ENCODE measurements around the gene SCYL1.

SCYL1 gene

GRCh38 chr11:65545853-65546216, 21.0 kb downstream of the SCYL1 start:
- no peaks in the 10 kb centered on the region for H3K9me3 ChIP-seq (ENCODE audit: insufficient read depth, low read length, severe bottlenecking)

GRCh38 chr11:65546217-65546958, 21.5 kb downstream of the SCYL1 start:
- H3K4me2 ChIP-seq (ENCODE audit: insufficient read depth, low read length) = peak overlapping the region; percentile 67
- H3K4me1 ChIP-seq (ENCODE audit: insufficient read depth, low read length) = peaks cover 43% of the 10 kb centered on the region
- no peaks in the 10 kb centered on the region for H3K36me3 ChIP-seq (ENCODE audit: insufficient read depth, low read length)
- peaks cover 2% of the 10 kb centered on the region for H4K20me1 ChIP-seq (ENCODE audit: insufficient read depth, low read length)
- no peaks in the 10 kb centered on the region for H3K9me3 ChIP-seq (ENCODE audit: insufficient read depth, low read length, severe bottlenecking)
- peak overlapping the region in 1 of 2 experiments; percentile 52; a peak in 2 of 4 replicates for H3K4me3 ChIP-seq (ENCODE audit: low read depth in 1 of 2, low read length in 2 of 2)
- peak overlapping the region; percentile 64 for H2AFZ ChIP-seq (ENCODE audit: low read depth, low read length)
- H3K27ac ChIP-seq (ENCODE audit: low read length) = peak overlapping the region; percentile 79
- peak overlapping the region; percentile 46 for H3K9ac ChIP-seq (ENCODE audit: low read depth, low read length)
- ATAC-seq (ENCODE audit: insufficient read depth, low read depth) = peak; percentile 85
- H3K27me3 ChIP-seq (ENCODE audit: insufficient read depth, low read length, poor library complexity) = no peaks in the 10 kb centered on the region
- peak; percentile 94 for DNase-seq
- no peaks in the 10 kb centered on the region for H3K79me2 ChIP-seq (ENCODE audit: insufficient read depth, low read length)
- no peak for TF ChIP-seq CTCF (IDR thresholded peaks at IDR 0.05; ENCODE audit: borderline replicate concordance, extremely low read depth, low read length, poor library complexity, severe bottlenecking)
- TF ChIP-seq EZH2 (IDR thresholded peaks at IDR 0.05; ENCODE audit: borderline replicate concordance, low read depth, low read length, severe bottlenecking) = no peak

More at GRCh38 chr11:65545853-65546216, 21.0 kb downstream of the SCYL1 start:
- TF ChIP-seq CTCF (IDR thresholded peaks at IDR 0.05; ENCODE audit: borderline replicate concordance, extremely low read depth, low read length, poor library complexity, severe bottlenecking) (no peak), EZH2 (IDR thresholded peaks at IDR 0.05; ENCODE audit: borderline replicate concordance, low read depth, low read length, severe bottlenecking) (no peak)
- H3K4me1 ChIP-seq (ENCODE audit: insufficient read depth, low read length) = peaks cover 45% of the 10 kb centered on the region
- no peaks in the 10 kb centered on the region for H3K36me3 ChIP-seq (ENCODE audit: insufficient read depth, low read length)
- H3K27ac ChIP-seq (ENCODE audit: low read length) = peak overlapping the region; percentile 79
- ATAC-seq (ENCODE audit: insufficient read depth, low read depth) (peak; percentile 18), DNase-seq (no peak)
- H2AFZ ChIP-seq (ENCODE audit: low read depth, low read length) = peak overlapping the region; percentile 34
- peak overlapping the region in 1 of 2 experiments; percentile 52; a peak in 1 of 4 replicates for H3K4me3 ChIP-seq (ENCODE audit: low read depth in 1 of 2, low read length in 2 of 2)
- peak overlapping the region; percentile 67; the same call in 1 of the 2 replicates for H3K4me2 ChIP-seq (ENCODE audit: insufficient read depth, low read length)
- H3K79me2 ChIP-seq (ENCODE audit: insufficient read depth, low read length) = no peaks in the 10 kb centered on the region
- H4K20me1 ChIP-seq (ENCODE audit: insufficient read depth, low read length) = peaks cover 2% of the 10 kb centered on the region
- H3K9ac ChIP-seq (ENCODE audit: low read depth, low read length) = peak overlapping the region; percentile 28
- H3K27me3 ChIP-seq (ENCODE audit: insufficient read depth, low read length, poor library complexity) = no peaks in the 10 kb centered on the region

- peak overlapping the region; percentile 67 for H3K4me2 ChIP-seq (ENCODE audit: insufficient read depth, low read length)
- peaks cover 6% of the 10 kb centered on the region for H4K20me1 ChIP-seq (ENCODE audit: insufficient read depth, low read length)
- H3K4me3 ChIP-seq (ENCODE audit: low read depth in 1 of 2, low read length in 2 of 2) = peak overlapping the region in 1 of 2 experiments; percentile 52; a peak in 2 of 4 replicates
- H3K27me3 ChIP-seq (ENCODE audit: insufficient read depth, low read length, poor library complexity) = no peaks in the 10 kb centered on the region
- TF ChIP-seq CTCF (IDR thresholded peaks at IDR 0.05; ENCODE audit: borderline replicate concordance, extremely low read depth, low read length, poor library complexity, severe bottlenecking) (no peak), EZH2 (IDR thresholded peaks at IDR 0.05; ENCODE audit: borderline replicate concordance, low read depth, low read length, severe bottlenecking) (no peak)
- no peaks in the 10 kb centered on the region for H3K79me2 ChIP-seq (ENCODE audit: insufficient read depth, low read length)
- H2AFZ ChIP-seq (ENCODE audit: low read depth, low read length) = no peak overlapping the region
- peak overlapping the region; percentile 46 for H3K9ac ChIP-seq (ENCODE audit: low read depth, low read length)
- no peaks in the 10 kb centered on the region for H3K36me3 ChIP-seq (ENCODE audit: insufficient read depth, low read length)
- H3K4me1 ChIP-seq (ENCODE audit: insufficient read depth, low read length) = peaks cover 49% of the 10 kb centered on the region
- H3K27ac ChIP-seq (ENCODE audit: low read length) = peak overlapping the region; percentile 35; the same call in 1 of the 2 replicates
- no peaks in the 10 kb centered on the region for H3K9me3 ChIP-seq (ENCODE audit: insufficient read depth, low read length, severe bottlenecking)
- DNase-seq (no peak), ATAC-seq (ENCODE audit: insufficient read depth, low read depth) (no peak)
Observed at GRCh38 chr11:65547446-65548125, 22.7 kb downstream of the SCYL1 start.
